WTC11 (cell line): ENCODE measurements around the gene PRKCSH.

ENCODE experiments used
- TP53 ChIP-seq: sonication (generic); formaldehyde crosslinking; IDR thresholded peaks from 2 replicates; pipeline ENCODE4 v1.8.1; 2023; ENCODE audit warnings: mild to moderate bottlenecking, missing genetic modification reagents
- ZNF423 ChIP-seq: fragments of 250-450 bp; sonication (Bioruptor Pico); IDR thresholded peaks from 2 replicates; pipeline ENCODE4 v2.1.2; 2022; ENCODE audit warnings: mild to moderate bottlenecking, moderate library complexity
- TF ChIP-seq, protein P1 (sequence below): fragments of 200-600 bp; IDR thresholded peaks from 2 replicates; pipeline ENCODE4 v1.8.0; 2022; ENCODE audit warnings: antibody characterized with exemption
- TF ChIP-seq, protein P2 (sequence below): sonication (generic); formaldehyde crosslinking; IDR thresholded peaks from 2 replicates; pipeline ENCODE4 v1.8.1; 2023; ENCODE audit warnings: mild to moderate bottlenecking, missing genetic modification reagents

DNA sequence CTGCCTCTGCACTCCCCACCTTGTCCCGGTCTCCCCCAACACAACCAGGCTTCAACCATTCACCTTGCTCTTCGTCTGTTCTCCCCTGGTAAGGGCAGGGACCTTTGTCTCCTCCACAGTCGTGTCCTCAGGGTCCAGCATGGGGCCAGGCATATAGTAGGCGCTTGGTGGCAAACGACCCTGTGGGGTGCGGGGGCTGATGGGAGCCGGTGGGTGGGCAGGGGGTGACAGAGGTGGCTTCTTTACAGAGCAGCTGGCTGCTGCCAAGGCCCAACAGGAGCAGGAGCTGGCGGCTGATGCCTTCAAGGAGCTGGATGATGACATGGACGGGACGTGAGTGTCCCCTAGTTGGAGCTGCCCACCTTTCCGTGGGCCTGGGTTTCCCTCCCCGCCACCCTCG is 9.7 kb downstream of the PRKCSH start:
- TF ChIP-seq, protein P1, sequence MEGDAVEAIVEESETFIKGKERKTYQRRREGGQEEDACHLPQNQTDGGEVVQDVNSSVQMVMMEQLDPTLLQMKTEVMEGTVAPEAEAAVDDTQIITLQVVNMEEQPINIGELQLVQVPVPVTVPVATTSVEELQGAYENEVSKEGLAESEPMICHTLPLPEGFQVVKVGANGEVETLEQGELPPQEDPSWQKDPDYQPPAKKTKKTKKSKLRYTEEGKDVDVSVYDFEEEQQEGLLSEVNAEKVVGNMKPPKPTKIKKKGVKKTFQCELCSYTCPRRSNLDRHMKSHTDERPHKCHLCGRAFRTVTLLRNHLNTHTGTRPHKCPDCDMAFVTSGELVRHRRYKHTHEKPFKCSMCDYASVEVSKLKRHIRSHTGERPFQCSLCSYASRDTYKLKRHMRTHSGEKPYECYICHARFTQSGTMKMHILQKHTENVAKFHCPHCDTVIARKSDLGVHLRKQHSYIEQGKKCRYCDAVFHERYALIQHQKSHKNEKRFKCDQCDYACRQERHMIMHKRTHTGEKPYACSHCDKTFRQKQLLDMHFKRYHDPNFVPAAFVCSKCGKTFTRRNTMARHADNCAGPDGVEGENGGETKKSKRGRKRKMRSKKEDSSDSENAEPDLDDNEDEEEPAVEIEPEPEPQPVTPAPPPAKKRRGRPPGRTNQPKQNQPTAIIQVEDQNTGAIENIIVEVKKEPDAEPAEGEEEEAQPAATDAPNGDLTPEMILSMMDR, result no peak
- no peak for TF ChIP-seq ZNF423 (CRISPR knock-in tag)
- TF ChIP-seq, protein P2, sequence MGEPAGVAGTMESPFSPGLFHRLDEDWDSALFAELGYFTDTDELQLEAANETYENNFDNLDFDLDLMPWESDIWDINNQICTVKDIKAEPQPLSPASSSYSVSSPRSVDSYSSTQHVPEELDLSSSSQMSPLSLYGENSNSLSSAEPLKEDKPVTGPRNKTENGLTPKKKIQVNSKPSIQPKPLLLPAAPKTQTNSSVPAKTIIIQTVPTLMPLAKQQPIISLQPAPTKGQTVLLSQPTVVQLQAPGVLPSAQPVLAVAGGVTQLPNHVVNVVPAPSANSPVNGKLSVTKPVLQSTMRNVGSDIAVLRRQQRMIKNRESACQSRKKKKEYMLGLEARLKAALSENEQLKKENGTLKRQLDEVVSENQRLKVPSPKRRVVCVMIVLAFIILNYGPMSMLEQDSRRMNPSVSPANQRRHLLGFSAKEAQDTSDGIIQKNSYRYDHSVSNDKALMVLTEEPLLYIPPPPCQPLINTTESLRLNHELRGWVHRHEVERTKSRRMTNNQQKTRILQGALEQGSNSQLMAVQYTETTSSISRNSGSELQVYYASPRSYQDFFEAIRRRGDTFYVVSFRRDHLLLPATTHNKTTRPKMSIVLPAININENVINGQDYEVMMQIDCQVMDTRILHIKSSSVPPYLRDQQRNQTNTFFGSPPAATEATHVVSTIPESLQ (CRISPR knock-in tag), result no peak
- TF ChIP-seq TP53 (CRISPR knock-in tag), result no peak
